Naive thymus-derived CD4-positive, alpha-beta T cell (primary cell): ENCODE data around the gene ANKH. TPM values are rescaled to one million over a fixed set of nuclear protein-coding genes. Genes with fewer than 3 reads are reported as not detected.

ENCODE experiments used
- ATAC-seq: fragments of 150-1000 bp; cut with Tn5 transposase; 2 replicates; pipeline ENCODE4 v1.10.0; 2021; ENCODE audit warnings: mild to moderate bottlenecking, moderate library complexity
- CTCF ChIA-PET: fragments of 350-600 bp; sonication (Branson Sonifier 250); formaldehyde crosslinking; loops from one replicate; lab custom pipeline; 2021; ENCODE audit warnings: antibody characterized with exemption; lab: Charles Lee
- POLR2A ChIA-PET: fragments of 350-600 bp; sonication (Branson Sonifier 250); formaldehyde crosslinking; loops from one replicate; lab custom pipeline; 2021; ENCODE audit warnings: antibody characterized with exemption, inconsistent platforms; lab: Charles Lee
- DNase-seq, 9 donors: peaks; one replicate each; pipeline versions ENCODE4 v3.0.0 to v3.0.0-alpha.2; 2020 to 2022; ENCODE audit warnings: mixed read lengths in 1 of 9
- H3K27ac ChIP-seq: one replicate; pipeline ENCODE4 v1.7.0; 2013; ENCODE audit warnings: mild to moderate bottlenecking, low read depth, low read length, moderate library complexity
- H3K27me3 ChIP-seq, 2 donors: one replicate each; pipeline ENCODE4 v1.7.0; 2013; ENCODE audit warnings: low read length in 2 of 2, mild to moderate bottlenecking in 2 of 2, moderate library complexity in 2 of 2; ENCODE audit not compliant: control insufficient read depth in 2 of 2, insufficient read depth in 2 of 2
- H3K36me3 ChIP-seq, 3 experiments: 1 replicate in 2 of 3; 2 replicates in 1 of 3; pipeline ENCODE4 v1.7.0; 2013; ENCODE audit warnings: low read length in 3 of 3, mild to moderate bottlenecking in 3 of 3, moderate library complexity in 1 of 3; ENCODE audit not compliant: insufficient read depth in 3 of 3, control insufficient read depth in 2 of 3
- H3K4me1 ChIP-seq, 2 donors: one replicate each; pipeline ENCODE4 v1.7.0; 2013; ENCODE audit warnings: low read length in 2 of 2, mild to moderate bottlenecking in 2 of 2, moderate library complexity in 1 of 2; ENCODE audit not compliant: control insufficient read depth in 2 of 2, insufficient read depth in 2 of 2
- H3K4me3 ChIP-seq: 2 replicates; pipeline ENCODE4 v1.7.0; 2013; ENCODE audit warnings: mild to moderate bottlenecking, low read length
- H3K9me3 ChIP-seq, 3 experiments: 1 replicate in 2 of 3; 2 replicates in 1 of 3; pipeline ENCODE4 v1.7.0; 2013; ENCODE audit warnings: low read length in 3 of 3; ENCODE audit not compliant: control insufficient read depth in 2 of 3
- H3K27ac Mint-ChIP-seq, 9 donors: one replicate each; pipeline ENCODE4 v1.8.0; 2020 to 2022; ENCODE audit warnings: mixed read lengths in 9 of 9, mild to moderate bottlenecking in 8 of 9, moderate library complexity in 5 of 9, inconsistent platforms in 2 of 9
- H3K27me3 Mint-ChIP-seq, 5 donors: one replicate each; pipeline ENCODE4 v1.8.0; 2021 to 2022; ENCODE audit warnings: mixed read lengths in 5 of 5, mild to moderate bottlenecking in 1 of 5
- H3K36me3 Mint-ChIP-seq, 5 donors: one replicate each; pipeline ENCODE4 v1.8.0; 2020 to 2022; ENCODE audit warnings: mixed read lengths in 5 of 5, mild to moderate bottlenecking in 3 of 5, inconsistent platforms in 1 of 5
- H3K4me1 Mint-ChIP-seq, 7 donors: one replicate each; pipeline ENCODE4 v1.8.0; 2020 to 2022; ENCODE audit warnings: mixed read lengths in 7 of 7, mild to moderate bottlenecking in 3 of 7, inconsistent platforms in 1 of 7
- H3K4me3 Mint-ChIP-seq, 10 donors: one replicate each; pipeline ENCODE4 v1.8.0; 2020 to 2022; ENCODE audit warnings: mild to moderate bottlenecking in 10 of 10, mixed read lengths in 10 of 10, moderate library complexity in 6 of 10, inconsistent platforms in 2 of 10
- H3K9me3 Mint-ChIP-seq, 11 donors: one replicate each; pipeline ENCODE4 v1.8.0; 2020 to 2022; ENCODE audit warnings: mixed read lengths in 11 of 11, mild to moderate bottlenecking in 4 of 11, inconsistent platforms in 1 of 11, moderate library complexity in 1 of 11
- intact Hi-C, 2 donors: fragments of 100-400 bp; cut with micrococcal nuclease; formaldehyde crosslinking; loops; one replicate each; pipeline ENCODE4 v1.15.1; 2023
- polyA plus RNA-seq, 2 donors: library from polyadenylated mRNA; unstranded; fragments of 300-500 nt; fragmentation: Illumina TruSeq; gene quantifications; one replicate each; pipeline ENCODE4 v1.2.3, GENCODE V29; 2021
- total RNA-seq, 6 experiments: library from RNA in 5 of 6; stranded (reverse) in 5 of 6; gene quantifications; 1 replicate in 5 of 6; 2 replicates in 1 of 6; pipeline ENCODE4 v1.2.3 and lab custom pipeline; 2021 to 2026

Gene ANKH
- total and polyA plus RNA-seq, 7 experiments from 2014 or later = 35.9 to 190 (median 69.5) TPM

DNA sequence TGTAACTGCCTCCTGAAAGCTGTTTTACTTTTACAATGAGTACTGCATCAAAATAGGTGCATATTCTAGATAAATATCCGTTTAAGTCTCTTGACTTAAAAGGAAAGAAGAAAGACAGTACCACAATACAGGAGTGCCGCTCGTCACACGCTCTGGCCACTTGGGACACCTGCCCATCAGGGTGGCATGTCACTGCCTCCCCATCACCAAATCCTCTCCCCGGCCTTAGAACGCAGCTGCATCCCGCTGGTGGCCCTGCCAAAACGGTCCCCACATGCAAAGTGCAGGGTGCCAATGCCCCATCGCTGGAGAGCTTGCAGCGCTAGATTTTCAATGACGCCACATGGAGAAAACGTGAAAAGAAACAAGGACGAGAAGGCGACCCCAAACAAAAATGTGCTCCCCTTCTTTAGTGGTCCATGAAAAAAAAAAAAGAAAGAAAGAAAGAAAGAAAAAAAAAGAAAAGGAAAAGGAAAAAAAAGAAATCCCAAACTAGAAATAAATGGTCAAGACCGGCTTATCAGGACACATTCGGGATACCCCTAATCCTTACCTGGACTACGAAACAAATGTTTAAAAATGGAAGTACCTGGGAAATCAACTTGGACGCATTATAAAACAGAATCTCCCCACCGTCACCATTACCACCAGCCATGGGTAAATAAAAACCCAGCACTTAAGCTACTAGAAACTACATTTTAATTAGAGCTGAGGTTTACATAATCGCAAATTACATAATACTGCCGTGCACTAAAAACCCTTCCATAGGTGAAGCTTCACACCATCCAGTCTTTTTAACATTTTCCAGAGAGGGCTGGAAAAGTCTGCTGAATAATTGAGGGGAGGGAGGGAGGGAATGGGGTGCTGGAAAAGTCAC lies 1.0 kb downstream of the ANKH start:
- Mint-ChIP-seq H3K4me1 (peaks cover 23 to 58% (median 48%) of the 10 kb centered on the region in 7 donors), H3K36me3 (peaks cover 0 to 5% (median 0%) of the 10 kb centered on the region in 5 donors), H3K9me3 (peaks cover 0 to 3% (median 0%) of the 10 kb centered on the region in 11 donors), H3K27ac (peak overlapping the region; percentile 86 to 98 (median 92)), H3K4me3 (peak overlapping the region; percentile 84 to 100 (median 95)), H3K27me3 (peaks cover 0 to 10% (median 0%) of the 10 kb centered on the region in 5 donors)
- CTCF ChIA-PET = interaction anchor here (0.6 to 2.3 kb wide), 9 partner anchors 13 to 186 kb away, joined by 3 to 9 read pairs (median 4); no protein-coding TSS in a partner anchor
- no peaks in the 10 kb centered on the region for H3K9me3 ChIP-seq
- H3K36me3 ChIP-seq = no peaks in the 10 kb centered on the region
- intact Hi-C loops = loop anchor here (1.0 to 10.0 kb wide), 17 partner anchors 57 to 1746 kb away; partner anchors contain the start of genes OTULIN (in 2 of the 2), OTULINL (in 2 of the 2), TRIO (in 2 of the 2) and ZNF622 (in 2 of the 2)
- H3K4me1 ChIP-seq = peaks cover 6 to 12% of the 10 kb centered on the region in 2 donors
- no peaks in the 10 kb centered on the region for H3K27me3 ChIP-seq
- POLR2A ChIA-PET = interaction anchor here (0.5 to 5.7 kb wide), 14 partner anchors 10 to 1769 kb away, joined by 3 to 64 read pairs (median 3); partner anchors contain the start of gene OTULIN
- ATAC-seq = no peak
- peak overlapping the region; percentile 78 for H3K27ac ChIP-seq
- peak overlapping the region; percentile 48 for H3K4me3 ChIP-seq
- peak in 8 of 9 donors; percentile 15 to 82 (median 60) for DNase-seq

DNA sequence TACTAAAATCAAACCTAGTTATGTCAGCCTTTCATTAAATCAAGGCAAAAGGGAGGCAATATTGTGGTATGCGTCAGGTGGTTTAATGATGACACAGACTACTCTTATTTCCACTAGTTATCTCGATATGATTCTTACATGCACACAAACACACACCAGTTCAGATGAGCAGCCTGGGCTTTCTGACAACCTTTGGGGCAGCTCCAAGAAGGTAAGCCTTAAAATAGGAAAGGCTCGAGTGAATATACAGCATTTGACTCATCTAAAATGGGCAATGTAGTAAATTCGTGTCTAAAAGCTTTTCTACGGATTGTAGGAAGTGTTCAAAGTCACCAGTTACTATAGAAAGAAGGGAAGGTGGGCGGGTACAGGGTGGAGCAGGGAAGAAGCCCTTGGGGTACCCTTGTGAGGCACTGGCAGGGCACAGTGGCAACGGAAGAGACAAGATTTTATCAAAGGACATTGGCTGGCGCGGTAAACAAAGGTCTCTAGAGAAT lies 1.9 kb downstream of the ANKH start:
- CTCF ChIA-PET = interaction anchor here (0.6 to 2.3 kb wide), 7 partner anchors 12 to 186 kb away, joined by 3 to 9 read pairs (median 6); no protein-coding TSS in a partner anchor
- H3K4me3 Mint-ChIP-seq = peak overlapping the region; percentile 84 to 100 (median 95)
- peaks cover 0 to 3% (median 0%) of the 10 kb centered on the region in 11 donors for H3K9me3 Mint-ChIP-seq
- Histone ChIP-seq H3K4me1 (peaks cover 6 to 12% of the 10 kb centered on the region in 2 donors), H3K9me3 (no peaks in the 10 kb centered on the region), H3K27me3 (no peaks in the 10 kb centered on the region), H3K4me3 (peak overlapping the region; percentile 48), H3K36me3 (no peaks in the 10 kb centered on the region), H3K27ac (peak overlapping the region; percentile 78)
- POLR2A ChIA-PET = interaction anchor here (0.6 to 5.7 kb wide), 7 partner anchors 12 to 287 kb away, joined by 3 to 64 read pairs (median 3); partner anchors contain the start of gene OTULIN
- H3K36me3 Mint-ChIP-seq = peaks cover 0 to 5% (median 0%) of the 10 kb centered on the region in 5 donors
- intact Hi-C loops = loop anchor here (1.0 to 10.0 kb wide), 15 partner anchors 58 to 1747 kb away; partner anchors contain the start of genes OTULINL (in 2 of the 2), TRIO (in 2 of the 2), ZNF622 (in 2 of the 2) and RETREG1 (in 1 of the 2)
- peaks cover 0 to 10% (median 0%) of the 10 kb centered on the region in 5 donors for H3K27me3 Mint-ChIP-seq
- peak in 6 of 9 donors; percentile 5 to 31 (median 14) for DNase-seq
- H3K27ac Mint-ChIP-seq = peak overlapping the region; percentile 38 to 98 (median 92)
- peaks cover 24 to 63% (median 50%) of the 10 kb centered on the region in 7 donors for H3K4me1 Mint-ChIP-seq
- no peak for ATAC-seq

DNA sequence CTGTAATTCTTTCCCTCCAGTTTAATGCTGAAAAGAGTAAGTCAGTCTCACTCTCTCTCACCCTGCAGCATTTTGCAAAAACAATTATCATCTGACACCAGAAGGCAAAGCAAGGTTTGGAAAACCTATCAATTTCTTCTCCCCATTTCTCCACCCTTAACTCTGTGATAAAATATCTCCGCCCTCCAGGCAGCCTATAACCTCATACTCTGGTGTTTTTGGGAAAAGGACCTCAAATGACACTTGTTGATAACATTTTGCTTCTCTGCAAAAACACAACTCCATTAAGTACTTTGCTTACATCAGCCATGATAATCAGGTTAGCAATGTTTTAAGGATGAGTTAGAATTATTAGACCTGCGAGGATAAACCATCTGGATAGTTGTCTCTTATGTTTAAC lies 2.3 kb downstream of the ANKH start:
- Mint-ChIP-seq H3K36me3 (peaks cover 0 to 5% (median 0%) of the 10 kb centered on the region in 5 donors), H3K27me3 (peaks cover 0 to 7% (median 0%) of the 10 kb centered on the region in 5 donors), H3K4me3 (peak overlapping the region; percentile 84 to 100 (median 95)), H3K4me1 (peaks cover 24 to 68% (median 50%) of the 10 kb centered on the region in 7 donors), H3K27ac (peak overlapping the region in 8 of 9 donors; percentile 55 to 98 (median 94)), H3K9me3 (peaks cover 0 to 3% (median 0%) of the 10 kb centered on the region in 11 donors)
- Histone ChIP-seq H3K27ac (peak overlapping the region; percentile 78), H3K4me3 (no peak overlapping the region), H3K9me3 (no peaks in the 10 kb centered on the region), H3K4me1 (peaks cover 6 to 12% of the 10 kb centered on the region in 2 donors), H3K27me3 (no peaks in the 10 kb centered on the region), H3K36me3 (no peaks in the 10 kb centered on the region)
- POLR2A ChIA-PET = interaction anchor here (0.5 to 5.7 kb wide), 4 partner anchors 11 to 162 kb away, joined by 3 to 64 read pairs (median 6); no protein-coding TSS in a partner anchor
- DNase-seq = no peak
- intact Hi-C loops = no loop called here
- CTCF ChIA-PET = interaction anchor here (2.1 to 2.3 kb wide), 2 partner anchors 142 to 183 kb away, joined by 9 read pairs; no protein-coding TSS in a partner anchor
- ATAC-seq = no peak

DNA sequence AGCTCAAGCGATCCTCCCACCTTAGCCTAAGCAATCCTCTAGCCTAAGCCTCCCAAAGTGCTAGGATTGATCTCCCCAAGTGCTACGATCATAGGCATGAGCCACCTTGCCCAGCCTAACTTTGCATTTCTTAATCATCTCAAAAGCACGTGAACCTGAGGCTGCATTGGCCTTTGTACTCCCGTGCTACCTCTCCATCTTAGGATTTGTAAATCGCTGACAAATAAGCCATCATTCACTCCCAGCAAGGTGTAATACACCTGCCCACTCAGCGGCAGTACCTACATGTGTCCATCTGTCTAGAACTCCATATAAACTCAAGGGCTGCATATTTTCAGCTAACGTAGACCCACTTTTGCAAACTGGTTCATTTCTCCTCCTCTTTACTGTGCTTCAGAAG lies 2.8 kb downstream of the ANKH start:
- Histone ChIP-seq H3K27me3 (no peaks in the 10 kb centered on the region), H3K27ac (peak overlapping the region; percentile 78), H3K4me3 (no peak overlapping the region), H3K9me3 (no peaks in the 10 kb centered on the region), H3K36me3 (no peaks in the 10 kb centered on the region), H3K4me1 (peaks cover 6 to 12% of the 10 kb centered on the region in 2 donors)
- Mint-ChIP-seq H3K9me3 (peaks cover 0 to 3% (median 0%) of the 10 kb centered on the region in 11 donors), H3K27me3 (peaks cover 0 to 5% (median 0%) of the 10 kb centered on the region in 5 donors), H3K4me1 (peaks cover 24 to 71% (median 51%) of the 10 kb centered on the region in 7 donors), H3K36me3 (peaks cover 0 to 5% (median 0%) of the 10 kb centered on the region in 5 donors), H3K4me3 (peak overlapping the region in 8 of 10 donors; percentile 84 to 100 (median 93)), H3K27ac (peak overlapping the region in 8 of 9 donors; percentile 55 to 98 (median 94))
- CTCF ChIA-PET = interaction anchor here (1.5 kb wide), 1 partner anchor 183 kb away, joined by 9 read pairs; no protein-coding TSS in a partner anchor
- DNase-seq (no peak), ATAC-seq (no peak)
- POLR2A ChIA-PET = interaction anchor here (0.5 to 5.7 kb wide), 5 partner anchors 10 to 161 kb away, joined by 3 to 64 read pairs (median 4); no protein-coding TSS in a partner anchor
- intact Hi-C loops = no loop called here

- POLR2A ChIA-PET = no interaction called here
- Histone ChIP-seq H3K27ac (no peak overlapping the region), H3K4me1 (peaks cover 0 to 6% of the 10 kb centered on the region in 2 donors), H3K36me3 (no peaks in the 10 kb centered on the region), H3K9me3 (no peaks in the 10 kb centered on the region), H3K4me3 (no peak overlapping the region), H3K27me3 (no peaks in the 10 kb centered on the region)
- H3K27me3 Mint-ChIP-seq = no peaks in the 10 kb centered on the region
- CTCF ChIA-PET = interaction anchor here (1.1 kb wide), 1 partner anchor 84 kb away, joined by 3 read pairs; no protein-coding TSS in a partner anchor
- intact Hi-C loops = no loop called here
- no peak overlapping the region for H3K4me3 Mint-ChIP-seq
- H3K9me3 Mint-ChIP-seq = no peaks in the 10 kb centered on the region
- ATAC-seq (no peak), DNase-seq (no peak)
- H3K36me3 Mint-ChIP-seq = peaks cover 0 to 19% (median 5%) of the 10 kb centered on the region in 5 donors
- H3K27ac Mint-ChIP-seq = peak overlapping the region in 2 of 9 donors; percentile 9 to 25
- peaks cover 16 to 89% (median 78%) of the 10 kb centered on the region in 7 donors for H3K4me1 Mint-ChIP-seq
Observed at GRCh38 chr5:14864181-14864812, 7.3 kb downstream of the ANKH start.
